Fibroblast of peridontal ligament (primary cell): ENCODE results near the gene HIPK3.
A peak's percentile ranks its signal among the peaks of the same experiment; 100 is the strongest.
"Not testable (repeated sequence)": the region's sequence is repeated elsewhere in the genome, so short reads cannot be mapped to it uniquely, and the experiment has no call there.

Experiments
- DNase-seq: peaks from one replicate; pipeline ENCODE4 v3.0.0-alpha.2; 2010; ENCODE audit errors: extremely low read depth

The HIPK3 gene

DNA sequence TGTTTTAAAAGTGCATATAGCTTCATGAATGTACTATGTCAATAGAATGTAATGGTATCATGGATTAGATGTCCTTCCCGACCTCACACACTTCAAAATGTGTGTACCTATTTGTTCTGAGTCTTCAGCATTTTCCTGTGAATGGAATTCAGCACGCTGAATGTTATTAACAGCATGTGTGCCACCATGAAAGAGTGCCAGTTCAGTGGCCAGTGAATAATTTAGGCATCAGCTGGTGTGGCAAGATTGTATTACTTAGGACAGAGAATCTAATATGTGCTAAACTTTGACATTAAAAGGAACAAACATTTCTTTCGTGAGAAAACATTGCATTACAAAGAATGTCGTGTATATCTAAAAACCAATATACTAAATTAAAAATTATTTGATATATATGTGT, 46.4 kb downstream of the HIPK3 start:
- DNase-seq, result no peak

DNA sequence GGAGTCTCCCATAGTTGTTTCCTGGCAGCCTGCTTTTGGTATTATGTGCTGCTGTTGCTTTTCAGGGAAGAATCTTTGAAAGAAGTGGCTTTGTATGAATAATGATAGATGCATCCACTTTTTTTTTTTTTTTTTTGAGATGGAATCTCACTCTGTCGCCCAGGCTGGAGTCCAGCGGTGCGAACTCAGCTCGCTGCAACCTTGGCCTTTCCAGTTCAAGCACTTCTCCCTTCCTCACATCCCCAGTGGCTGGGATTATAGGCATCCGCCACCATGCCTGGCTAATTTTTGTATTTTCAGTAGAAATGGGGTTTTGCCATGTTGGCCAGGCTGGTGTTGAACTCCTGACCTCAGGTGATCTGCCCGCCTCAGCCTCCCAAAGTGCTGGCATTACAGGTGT, 49.6 kb downstream of the HIPK3 start:
- not testable (repeated sequence) for DNase-seq

DNA sequence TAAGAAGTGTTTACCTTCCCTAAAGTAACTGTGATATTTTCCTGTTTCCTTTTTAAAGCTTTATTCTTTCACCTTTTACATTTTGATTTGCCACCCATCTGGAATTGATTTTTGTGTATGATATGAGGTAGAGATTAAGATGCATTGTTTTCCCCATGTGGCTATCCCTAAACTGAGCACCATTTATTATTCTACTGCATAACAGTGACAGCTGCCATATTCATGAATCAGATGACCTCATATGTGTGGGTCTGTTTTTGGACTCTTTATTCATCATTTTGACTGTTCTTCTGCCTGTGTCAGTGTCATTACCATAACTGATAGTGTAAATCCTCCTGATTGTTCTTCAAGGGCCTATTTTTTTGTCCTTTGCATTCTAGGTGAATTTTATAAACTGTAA, 50.8 kb downstream of the HIPK3 start:
- DNase-seq, result no peak

DNA sequence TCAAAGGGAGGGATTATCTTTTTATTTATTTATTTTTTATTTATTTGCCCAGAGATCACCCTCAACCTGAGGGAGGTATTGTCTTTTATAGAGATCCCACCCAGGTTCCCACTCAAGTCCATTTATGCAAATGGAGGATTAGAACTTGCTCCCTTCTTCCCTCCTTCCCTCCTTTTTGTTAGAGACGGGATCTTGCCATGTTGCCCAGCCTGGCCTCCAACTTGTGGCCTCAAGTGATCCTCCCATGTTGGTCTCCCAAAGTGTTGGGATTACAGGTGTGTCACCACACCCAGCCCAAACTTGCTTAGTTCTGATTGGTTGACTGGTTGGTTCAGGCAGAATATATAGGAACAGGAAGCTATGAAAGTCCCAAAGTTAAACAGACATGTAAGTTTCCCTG, 51.9 kb downstream of the HIPK3 start:
- DNase-seq, result no peak

DNA sequence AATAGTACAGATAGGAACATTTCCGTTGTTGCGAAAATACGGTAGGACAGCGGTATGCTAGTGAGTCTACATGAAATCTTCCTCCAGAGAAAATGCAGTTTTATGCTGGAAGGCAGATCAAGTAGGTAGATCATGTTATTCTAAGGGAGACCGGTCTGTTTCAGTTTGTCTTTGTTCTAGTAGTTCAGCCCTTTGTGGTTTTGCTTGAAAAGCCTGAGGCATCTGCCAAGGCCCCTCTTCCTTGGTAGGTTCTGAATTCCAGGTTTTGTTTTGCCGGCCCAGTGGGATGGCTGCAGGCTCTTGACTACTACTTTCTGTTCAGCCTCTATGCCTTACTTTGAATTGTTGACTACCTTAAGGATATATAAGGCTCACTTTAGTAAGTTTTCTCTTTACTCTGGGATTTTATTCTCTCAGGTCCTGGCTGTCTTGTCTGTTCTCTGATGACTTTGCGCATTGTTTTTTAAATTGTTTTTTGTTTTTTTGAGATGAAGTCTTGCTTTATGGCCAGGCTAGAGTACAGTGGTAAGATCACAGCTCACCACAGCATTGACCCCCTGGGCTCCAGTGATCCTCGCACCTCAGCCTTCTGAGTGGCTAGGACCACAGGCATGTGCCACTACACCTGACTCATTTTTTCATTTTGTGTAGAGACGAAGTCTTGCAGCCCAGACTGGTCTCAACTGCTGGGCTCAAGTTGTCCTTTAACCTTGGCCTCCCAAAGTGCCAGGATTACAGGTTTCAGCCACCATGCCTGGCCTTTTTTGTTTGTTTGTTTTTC, 53.7 kb downstream of the HIPK3 start:
- no peak for DNase-seq

DNA sequence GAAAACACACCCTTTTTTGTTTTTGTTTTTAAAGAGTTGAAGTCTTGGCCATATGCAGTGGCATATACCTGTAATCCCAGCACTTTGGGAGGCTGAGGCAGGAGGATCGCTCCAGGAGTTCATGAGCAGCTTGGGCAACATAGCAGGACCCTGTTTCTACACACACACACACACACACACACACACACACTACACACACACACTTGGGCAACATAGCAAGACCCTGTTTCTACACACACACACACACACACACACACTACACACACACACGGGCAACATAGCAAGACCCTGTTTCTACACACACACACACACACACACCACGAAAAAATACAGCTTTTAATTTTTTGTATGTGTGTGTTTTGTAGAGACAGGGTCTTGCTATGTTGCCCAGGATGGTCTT, 54.5 kb downstream of the HIPK3 start:
- DNase-seq, result no peak

DNA sequence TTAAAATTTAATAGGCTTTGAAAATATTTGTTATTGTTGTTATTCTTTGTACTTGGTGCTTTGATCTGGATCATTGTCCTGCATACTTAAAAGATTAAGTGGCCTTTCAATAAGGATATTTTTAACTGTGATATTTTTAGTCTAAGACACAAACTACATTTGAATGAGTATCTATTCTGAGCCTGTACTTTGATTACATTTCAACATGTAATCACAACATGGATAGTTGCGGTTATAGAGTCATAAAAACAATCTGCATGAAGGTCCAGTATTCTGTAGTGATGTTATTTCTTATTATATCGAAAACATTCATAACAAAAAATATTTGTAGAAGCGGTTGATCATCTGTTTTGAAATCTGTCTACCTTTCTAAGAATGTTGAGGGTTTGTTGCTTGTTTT, 58.6 kb downstream of the HIPK3 start:
- DNase-seq, result peak; percentile 70

DNA sequence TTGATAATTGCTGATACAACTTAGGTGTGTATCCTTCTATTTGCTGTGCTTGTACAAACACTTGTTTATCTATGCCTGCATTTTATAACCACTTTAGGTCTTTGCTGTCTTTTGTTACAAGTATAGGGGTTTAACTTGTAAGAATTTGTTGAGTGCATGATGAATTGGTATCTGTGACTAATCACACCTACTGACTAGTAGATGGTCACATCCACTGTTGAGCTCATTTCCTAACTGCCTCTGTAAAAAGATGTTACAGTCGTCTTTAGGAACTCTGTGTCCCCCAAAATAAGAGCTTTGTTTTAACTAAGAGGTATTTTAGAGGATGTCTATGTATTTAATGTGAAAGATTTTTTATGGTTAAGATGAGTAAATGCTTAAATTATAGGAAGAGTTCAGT, 60.5 kb downstream of the HIPK3 start:
- no peak for DNase-seq

DNA sequence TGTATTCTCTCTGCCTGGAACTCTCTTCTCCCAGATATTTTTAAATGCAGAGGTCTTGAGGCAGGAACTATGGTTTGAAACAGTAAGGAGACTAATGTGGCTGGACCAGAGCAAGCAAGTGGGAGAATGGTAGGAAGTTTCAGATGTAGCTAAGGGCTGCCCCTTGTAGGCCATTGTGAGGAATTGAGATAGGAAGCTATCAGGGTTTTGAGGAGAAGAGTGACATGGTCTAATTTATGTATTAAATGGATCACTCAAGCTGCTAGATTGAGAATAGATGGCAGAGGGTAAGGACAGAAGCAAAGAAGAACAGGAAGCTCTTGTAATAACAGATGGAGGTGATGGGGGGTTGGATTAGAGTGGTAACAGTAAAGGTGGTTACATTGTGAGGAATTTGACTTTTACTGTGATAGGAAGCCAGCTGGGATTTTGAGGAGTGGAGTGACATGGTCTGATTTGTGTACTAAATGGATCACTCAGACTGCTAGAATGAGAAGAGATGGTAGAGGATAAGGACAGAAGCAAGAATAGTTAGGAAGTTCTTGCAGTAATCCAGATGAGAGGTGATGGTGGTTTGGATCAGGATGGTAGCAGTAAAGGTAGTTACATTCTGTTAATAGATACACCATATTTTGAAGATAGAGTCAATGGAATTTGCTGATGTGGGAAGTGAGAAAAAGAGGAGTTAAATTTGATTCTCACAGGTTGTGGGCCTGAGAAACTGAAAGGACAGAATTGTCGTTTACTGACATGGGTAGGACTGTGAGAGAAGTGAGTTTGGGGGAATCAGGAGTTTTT, 63.0 kb downstream of the HIPK3 start:
- DNase-seq, result no peak

DNA sequence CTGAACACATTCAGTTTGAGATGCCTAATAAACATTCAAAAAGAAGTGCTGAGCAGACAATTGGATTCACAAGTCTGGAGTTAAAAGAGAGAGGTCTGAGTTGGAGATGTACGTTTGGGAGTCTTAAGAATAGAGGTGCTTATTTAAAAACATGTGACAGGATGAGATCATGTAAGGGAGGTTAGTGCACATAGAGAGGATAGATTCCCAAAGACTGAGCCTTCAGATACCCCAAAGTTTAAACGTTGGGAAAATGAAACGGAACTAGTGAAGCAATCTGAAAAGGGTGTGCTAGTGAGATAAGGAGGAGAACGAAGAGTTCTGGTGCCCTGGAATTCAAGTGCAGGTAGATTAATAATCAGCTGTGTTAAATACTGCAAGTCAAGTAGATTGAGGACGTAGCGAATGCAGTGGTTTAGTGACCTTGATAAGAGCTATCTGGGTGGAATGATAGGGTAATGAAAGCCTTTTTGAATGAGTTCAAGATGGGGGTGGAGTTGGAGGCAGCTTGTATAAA, 63.7 kb downstream of the HIPK3 start:
- DNase-seq, result no peak

DNA sequence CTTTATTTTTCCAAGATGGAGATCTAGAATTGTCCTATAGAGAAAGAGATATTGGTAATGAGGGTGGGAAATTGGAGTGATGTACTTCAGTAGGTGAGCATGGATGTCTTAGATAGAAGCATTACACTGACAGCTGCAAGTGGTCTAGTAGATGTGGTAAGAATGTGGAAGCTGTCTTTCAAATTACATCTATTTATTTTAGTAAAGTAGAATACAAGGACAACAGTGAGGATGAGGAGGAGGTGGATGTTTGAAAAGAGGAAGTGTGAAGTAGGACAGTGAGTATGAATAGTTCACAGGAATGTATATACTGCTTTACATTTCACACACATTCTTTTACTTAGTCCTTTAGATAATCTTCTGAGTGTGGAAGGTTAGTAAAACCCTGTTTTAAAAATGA, 64.2 kb downstream of the HIPK3 start:
- DNase-seq, result no peak

DNA sequence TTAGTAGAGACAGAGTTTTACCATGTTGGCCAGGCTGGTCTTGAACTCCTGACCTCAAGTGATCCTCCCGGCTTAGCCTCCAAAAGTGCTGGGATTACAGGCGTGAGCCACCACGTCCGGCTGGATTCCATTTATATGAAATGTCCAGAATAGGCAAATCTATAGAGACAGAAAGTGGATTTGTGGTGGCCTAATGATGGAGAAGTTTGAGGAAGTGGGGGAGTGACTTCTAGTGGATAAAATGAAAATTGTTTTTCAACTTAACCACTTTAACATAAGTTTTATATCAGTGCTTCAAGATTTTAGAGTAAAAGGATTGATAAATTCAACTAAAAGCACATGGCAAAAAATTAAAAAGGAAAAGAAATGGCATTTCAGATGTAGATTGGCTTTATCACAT, 66.2 kb downstream of the HIPK3 start:
- no peak for DNase-seq

DNA sequence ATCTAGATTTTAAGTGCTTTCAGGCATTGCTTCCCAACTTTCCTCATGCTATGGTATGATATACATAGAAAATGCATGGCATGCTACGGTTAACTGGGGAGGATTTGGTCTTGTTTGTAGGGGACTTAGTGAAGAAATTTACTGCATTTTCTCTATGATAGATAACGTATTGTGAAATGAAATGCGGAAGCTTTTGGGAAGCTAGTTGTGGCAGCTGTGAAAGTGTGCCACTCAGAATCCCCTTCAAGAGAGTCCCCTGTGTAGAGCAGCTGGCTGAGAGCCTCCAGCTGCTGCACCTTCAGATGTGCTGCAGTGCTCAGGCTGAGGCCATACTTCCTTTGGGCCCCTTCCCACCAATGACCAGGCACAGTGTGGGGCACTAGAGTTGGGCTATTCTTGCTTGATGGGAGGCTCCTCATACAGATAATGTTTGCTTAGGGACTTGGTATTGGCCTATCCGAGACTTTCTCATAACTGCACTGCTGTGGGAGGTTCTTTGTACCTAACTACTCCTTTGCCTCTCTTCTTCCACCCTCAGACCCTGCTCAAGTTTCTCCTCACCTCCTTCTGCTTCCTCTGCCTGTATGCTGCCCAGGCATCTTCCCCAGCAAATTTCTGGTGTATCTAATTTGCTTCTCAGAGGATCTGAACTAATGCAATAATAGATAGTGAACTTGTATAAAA, 67.3 kb downstream of the HIPK3 start:
- no peak for DNase-seq

DNA sequence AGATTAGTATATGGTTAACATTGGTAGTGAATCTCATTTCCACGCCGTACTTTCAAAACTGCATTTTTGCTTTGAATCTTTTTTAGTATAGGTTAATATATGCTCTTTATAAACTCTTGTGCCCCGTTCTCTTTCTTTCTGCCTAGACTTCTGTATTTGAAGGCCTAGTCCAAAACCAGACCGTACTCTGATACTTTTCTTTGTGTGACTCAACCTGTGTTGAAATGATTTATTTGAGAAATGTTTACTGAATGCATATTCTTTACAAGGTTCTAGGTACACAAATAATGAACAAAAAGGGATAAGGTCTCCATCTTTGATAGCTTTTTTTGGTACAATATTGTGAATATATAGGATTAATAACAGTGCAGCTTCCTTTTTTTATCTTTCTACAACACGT, 68.3 kb downstream of the HIPK3 start:
- DNase-seq, result no peak

DNA sequence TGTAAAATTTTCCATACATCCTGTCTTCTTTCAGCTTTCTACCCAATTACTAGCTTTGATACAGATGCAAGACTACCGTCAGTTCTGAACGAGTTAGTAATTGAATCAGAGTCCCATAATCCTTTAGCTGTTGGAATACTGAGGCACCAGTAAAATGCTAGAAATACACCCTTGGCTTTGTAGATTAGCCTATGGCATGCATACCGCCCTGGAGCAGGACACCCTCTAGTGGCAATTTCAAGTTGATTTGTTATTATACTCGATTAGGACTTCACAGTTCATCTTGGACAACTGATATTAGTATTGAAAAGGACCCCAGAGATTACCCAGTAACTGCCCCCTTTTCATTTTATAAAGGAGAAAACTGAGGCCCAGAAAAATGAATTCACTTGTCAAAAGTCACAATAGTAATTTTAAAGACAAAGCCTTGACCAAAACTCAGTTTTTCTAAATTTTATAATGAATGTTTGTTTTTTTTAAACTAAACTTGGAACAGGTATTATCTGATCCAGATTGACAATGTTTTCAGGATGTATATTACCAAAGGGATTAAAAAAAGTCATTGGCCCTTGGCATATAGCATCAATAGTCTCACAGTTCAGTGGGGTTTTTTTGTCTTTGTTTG, 72.6 kb downstream of the HIPK3 start:
- DNase-seq, result peak; percentile 76

DNA sequence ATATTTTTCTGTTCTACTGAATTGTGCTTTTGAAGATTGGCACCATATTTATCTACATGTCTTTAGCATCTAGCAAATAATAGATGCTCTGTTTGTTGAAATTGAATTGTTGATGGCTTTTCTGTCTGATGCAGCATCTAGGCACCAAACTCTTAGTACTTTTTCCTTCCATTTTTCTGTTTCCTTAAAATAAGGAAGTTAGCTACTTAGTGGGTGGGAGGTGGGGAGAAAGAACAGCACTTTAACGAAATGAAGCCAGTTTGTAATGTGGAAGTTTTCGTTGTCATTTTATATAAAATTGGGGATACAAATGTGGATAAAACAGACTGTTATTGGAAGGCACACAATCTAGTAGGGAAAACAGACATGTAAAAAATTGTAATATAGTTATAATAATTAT, 76.6 kb downstream of the HIPK3 start:
- no peak for DNase-seq

DNA sequence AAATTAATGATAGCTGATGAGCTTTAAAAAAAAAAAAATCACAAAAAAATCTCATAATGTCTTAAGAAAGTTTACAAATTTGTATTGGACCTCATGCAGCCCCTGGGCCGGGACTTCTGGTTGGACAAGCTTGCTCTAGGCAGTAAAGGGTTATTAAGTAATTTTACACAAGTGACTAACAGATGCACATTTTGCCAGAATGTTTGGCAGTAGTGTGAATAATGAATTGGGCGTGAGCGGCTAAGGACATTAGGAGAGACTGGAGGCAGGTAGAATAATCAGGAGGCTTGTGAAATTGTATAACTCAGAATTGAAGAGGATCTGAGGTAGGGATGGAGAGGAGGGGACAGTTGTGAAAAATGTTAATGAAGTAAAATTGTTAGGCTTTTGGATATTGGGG, 77.4 kb downstream of the HIPK3 start:
- DNase-seq, result no peak

DNA sequence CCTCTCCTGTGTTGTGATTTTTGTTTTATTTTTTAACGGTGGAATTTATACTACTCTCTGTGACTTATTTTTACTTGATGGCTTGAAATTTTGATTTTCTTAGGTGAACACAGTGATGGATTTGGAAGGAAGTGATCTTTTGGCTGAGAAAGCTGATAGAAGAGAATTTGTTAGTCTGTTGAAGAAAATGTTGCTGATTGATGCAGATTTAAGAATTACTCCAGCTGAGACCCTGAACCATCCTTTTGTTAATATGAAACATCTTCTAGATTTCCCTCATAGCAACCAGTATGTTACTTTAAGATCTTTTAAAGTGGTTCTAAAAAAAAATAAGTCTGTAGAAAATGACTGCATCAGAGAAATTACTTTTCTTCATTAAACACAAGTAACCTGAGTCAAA, 82.1 kb downstream of the HIPK3 start:
- DNase-seq, result no peak

DNA sequence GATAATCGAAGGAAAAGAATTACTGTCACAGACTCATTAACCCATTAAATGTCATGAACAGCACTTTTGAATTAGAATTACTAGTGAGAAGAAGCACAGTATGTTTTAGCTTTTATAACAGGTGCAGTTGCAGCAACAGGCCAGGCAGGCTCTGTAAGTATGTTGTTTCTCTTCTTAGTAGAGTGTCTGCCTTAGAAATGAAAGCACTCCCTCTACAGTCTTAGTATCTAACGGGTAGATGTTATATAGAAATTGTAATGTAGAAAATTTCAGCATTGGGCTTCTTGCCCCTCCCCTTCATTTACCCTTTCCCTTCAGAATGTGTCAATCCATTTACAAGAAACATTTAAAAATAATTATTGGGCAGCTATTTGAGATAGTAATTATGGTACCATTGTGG, 87.4 kb downstream of the HIPK3 start:
- peak; percentile 42 for DNase-seq

DNA sequence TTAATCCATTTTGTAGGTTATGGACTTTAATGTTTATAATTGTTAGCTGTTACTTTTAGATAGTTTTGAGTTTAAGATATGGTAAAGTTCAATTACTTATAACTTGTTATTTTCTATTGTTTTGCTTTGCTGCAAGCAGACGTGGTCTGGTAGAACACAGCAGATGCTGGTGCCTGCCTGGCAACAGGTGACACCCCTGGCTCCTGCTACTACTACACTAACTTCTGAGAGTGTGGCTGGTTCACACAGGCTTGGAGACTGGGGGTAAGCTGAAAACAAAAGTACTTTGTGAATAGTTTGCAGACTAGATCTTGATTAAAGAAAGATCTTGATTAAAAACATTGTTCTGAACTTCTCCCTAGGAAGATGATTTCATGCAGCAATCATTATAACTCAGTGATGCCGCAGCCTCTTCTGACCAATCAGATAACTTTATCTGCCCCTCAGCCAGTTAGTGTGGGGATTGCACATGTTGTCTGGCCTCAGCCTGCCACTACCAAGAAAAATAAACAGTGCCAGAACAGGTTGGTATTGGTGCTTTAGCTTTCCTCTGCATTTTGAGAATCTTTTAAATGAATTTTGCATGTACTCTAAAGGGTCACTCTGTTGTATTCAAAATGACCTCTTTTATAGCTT, 90.4 kb downstream of the HIPK3 start:
- no peak for DNase-seq

DNA sequence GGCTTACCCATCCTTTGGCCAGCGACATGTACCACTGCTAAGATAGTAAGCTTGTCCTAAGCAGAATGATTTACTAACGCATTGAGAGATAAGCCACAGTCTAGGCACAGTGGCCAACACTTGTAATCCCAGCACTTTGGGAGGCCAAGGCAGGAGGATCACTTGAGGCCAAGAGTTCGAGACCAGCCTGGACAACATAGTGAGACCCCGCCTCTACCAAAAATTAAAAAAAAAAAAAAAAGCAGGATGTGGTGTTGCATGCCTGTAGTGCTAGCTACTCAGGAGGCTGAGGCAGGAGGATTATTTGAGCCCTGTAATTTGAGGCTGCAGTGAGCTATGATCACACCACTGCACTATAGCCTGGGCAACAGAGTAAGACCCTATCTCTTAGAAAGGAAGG, 93.1 kb downstream of the HIPK3 start:
- no peak for DNase-seq
